ENCODE results near the gene AP3S2.

AP3S2 gene

DNA sequence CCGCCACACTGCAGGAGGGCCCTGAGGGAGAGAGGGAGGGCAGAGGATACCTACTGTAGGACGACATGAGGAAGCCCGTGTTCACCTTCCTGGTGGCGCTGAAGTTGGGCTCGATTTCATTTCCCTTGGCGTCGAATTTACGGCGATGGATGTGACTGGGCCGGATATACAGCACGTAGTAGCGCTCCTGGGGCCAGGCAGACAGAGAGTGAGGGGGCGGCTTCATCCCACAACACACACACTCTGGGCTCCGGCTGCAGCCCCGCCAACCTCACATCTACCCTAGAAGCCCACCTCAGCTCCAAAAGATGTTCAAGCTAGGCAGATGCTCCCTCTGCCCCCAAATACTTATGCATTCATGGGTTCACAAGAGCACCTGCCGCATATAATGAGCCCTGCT, 14.4 kb upstream of the AP3S2 start:
- Histone ChIP-seq H3K9me2 (replicated peaks; ENCODE audit: low read depth, low read length) (no peaks in the 10 kb centered on the region), H2AFZ (ENCODE audit: low read length) (no peak overlapping the region), H3K9me3 (ENCODE audit: insufficient read depth, low read depth, low read length) (no peaks in the 10 kb centered on the region), H3K79me2 (ENCODE audit: insufficient read depth, low read length) (no peaks in the 10 kb centered on the region), H3K4me2 (ENCODE audit: low read depth, low read length, poor library complexity, severe bottlenecking) (no peak overlapping the region), H3K9ac (ENCODE audit: low read depth, low read length, poor library complexity, severe bottlenecking) (no peak overlapping the region), H3K36me3 (ENCODE audit: insufficient read depth, low read length) (no peaks in the 10 kb centered on the region), H3K27me3 (ENCODE audit: insufficient read depth, low read length, poor library complexity, severe bottlenecking) (no peaks in the 10 kb centered on the region), H4K20me1 (ENCODE audit: insufficient read depth, low read length, poor library complexity, severe bottlenecking) (no peaks in the 10 kb centered on the region), H3K4me3 (ENCODE audit: low read length, poor library complexity, severe bottlenecking) (no peak overlapping the region), H3F3A (ENCODE audit: low read depth) (no peaks in the 10 kb centered on the region), H3K4me1 (ENCODE audit: insufficient read depth, low read length, poor library complexity, severe bottlenecking) (no peaks in the 10 kb centered on the region)
- TF ChIP-seq CTCF (conservative IDR thresholded peaks at IDR 0.05; ENCODE audit: low read length) (no peak), EZH2phosphoT487 (IDR thresholded peaks at IDR 0.05; ENCODE audit: borderline replicate concordance) (no peak)

DNA sequence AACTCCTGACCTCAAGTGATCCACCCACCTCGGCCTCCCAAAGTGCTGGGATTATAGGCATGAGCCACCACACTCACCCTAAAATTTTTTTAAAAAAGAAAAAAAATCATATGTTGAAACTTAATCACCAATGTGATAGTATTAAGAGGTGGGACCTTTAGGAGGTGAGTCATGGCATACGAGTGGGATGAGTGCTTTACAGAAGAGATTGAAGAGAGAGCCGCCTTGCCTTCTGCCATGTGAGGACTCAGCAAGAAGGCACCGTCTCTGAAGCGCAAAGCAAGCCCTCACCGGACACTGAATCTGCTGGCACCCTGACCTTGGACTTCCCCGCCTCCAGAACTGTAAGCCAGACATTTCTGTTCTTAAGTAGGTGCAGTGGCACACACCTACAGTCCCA, 13.5 kb upstream of the AP3S2 start:
- H4K20me1 ChIP-seq (ENCODE audit: insufficient read depth, low read length, poor library complexity, severe bottlenecking), result no peaks in the 10 kb centered on the region
- H3K9me2 ChIP-seq (replicated peaks; ENCODE audit: low read depth, low read length), result no peaks in the 10 kb centered on the region
- TF ChIP-seq EZH2phosphoT487 (IDR thresholded peaks at IDR 0.05; ENCODE audit: borderline replicate concordance) (no peak), CTCF (conservative IDR thresholded peaks at IDR 0.05; ENCODE audit: low read length) (no peak)
- no peak overlapping the region for H3K4me2 ChIP-seq (ENCODE audit: low read depth, low read length, poor library complexity, severe bottlenecking)
- no peaks in the 10 kb centered on the region for H3K27me3 ChIP-seq (ENCODE audit: insufficient read depth, low read length, poor library complexity, severe bottlenecking)
- H3K79me2 ChIP-seq (ENCODE audit: insufficient read depth, low read length), result no peaks in the 10 kb centered on the region
- no peaks in the 10 kb centered on the region for H3F3A ChIP-seq (ENCODE audit: low read depth)
- no peaks in the 10 kb centered on the region for H3K4me1 ChIP-seq (ENCODE audit: insufficient read depth, low read length, poor library complexity, severe bottlenecking)
- H3K4me3 ChIP-seq (ENCODE audit: low read length, poor library complexity, severe bottlenecking), result no peak overlapping the region
- no peak overlapping the region for H3K9ac ChIP-seq (ENCODE audit: low read depth, low read length, poor library complexity, severe bottlenecking)
- H2AFZ ChIP-seq (ENCODE audit: low read length), result no peak overlapping the region
- no peaks in the 10 kb centered on the region for H3K36me3 ChIP-seq (ENCODE audit: insufficient read depth, low read length)
- H3K9me3 ChIP-seq (ENCODE audit: insufficient read depth, low read depth, low read length), result no peaks in the 10 kb centered on the region

- TF ChIP-seq CTCF (conservative IDR thresholded peaks at IDR 0.05; ENCODE audit: low read length) (no peak), EZH2phosphoT487 (IDR thresholded peaks at IDR 0.05; ENCODE audit: borderline replicate concordance) (no peak)
- H3K27me3 ChIP-seq (ENCODE audit: insufficient read depth, low read length, poor library complexity, severe bottlenecking), result no peaks in the 10 kb centered on the region
- no peaks in the 10 kb centered on the region for H3K4me1 ChIP-seq (ENCODE audit: insufficient read depth, low read length, poor library complexity, severe bottlenecking)
- no peaks in the 10 kb centered on the region for H3K9me2 ChIP-seq (replicated peaks; ENCODE audit: low read depth, low read length)
- H3K9ac ChIP-seq (ENCODE audit: low read depth, low read length, poor library complexity, severe bottlenecking), result no peak overlapping the region
- no peaks in the 10 kb centered on the region for H3K79me2 ChIP-seq (ENCODE audit: insufficient read depth, low read length)
- H3K4me2 ChIP-seq (ENCODE audit: low read depth, low read length, poor library complexity, severe bottlenecking), result no peak overlapping the region
- no peaks in the 10 kb centered on the region for H3K36me3 ChIP-seq (ENCODE audit: insufficient read depth, low read length)
- H3K4me3 ChIP-seq (ENCODE audit: low read length, poor library complexity, severe bottlenecking), result no peak overlapping the region
- H3K9me3 ChIP-seq (ENCODE audit: insufficient read depth, low read depth, low read length), result no peaks in the 10 kb centered on the region
- H3F3A ChIP-seq (ENCODE audit: low read depth), result no peaks in the 10 kb centered on the region
- H4K20me1 ChIP-seq (ENCODE audit: insufficient read depth, low read length, poor library complexity, severe bottlenecking), result no peaks in the 10 kb centered on the region
- H2AFZ ChIP-seq (ENCODE audit: low read length), result no peak overlapping the region; the same call in 1 of the 2 replicates
Measured at GRCh38 chr15:89905846-89906378, 12.1 kb upstream of the AP3S2 start.

Data from Loucy (cell line).